Mucosa of stomach (tissue), 1 donor: ENCODE results near the gene DGUOK.

Experiments used
- H3K27me3 ChIP-seq: one replicate; pipeline ENCODE4 v1.7.0; 2013; ENCODE audit warnings: mild to moderate bottlenecking, low read length; ENCODE audit not compliant: control insufficient read depth, insufficient read depth
- H3K36me3 ChIP-seq: one replicate; pipeline ENCODE4 v1.7.0; 2013; ENCODE audit warnings: low read length; ENCODE audit not compliant: control insufficient read depth, insufficient read depth
- H3K4me1 ChIP-seq: one replicate; pipeline ENCODE4 v1.7.0; 2013; ENCODE audit warnings: mild to moderate bottlenecking, low read length; ENCODE audit not compliant: control insufficient read depth, insufficient read depth
- H3K4me3 ChIP-seq: one replicate; pipeline ENCODE4 v1.7.0; 2013; ENCODE audit warnings: low read length
- H3K9ac ChIP-seq: one replicate; pipeline ENCODE4 v1.7.0; 2013; ENCODE audit warnings: mild to moderate bottlenecking, low read length, moderate library complexity
- H3K9me3 ChIP-seq: one replicate; pipeline ENCODE4 v1.7.0; 2013; ENCODE audit warnings: mild to moderate bottlenecking, low read length, moderate library complexity; ENCODE audit not compliant: control insufficient read depth
- donor health status: Pancreatic carcinoma.

The DGUOK gene

GRCh38 chr2:73917696-73918207, 8.9 kb upstream of the DGUOK start:
- H3K9ac ChIP-seq = no peak overlapping the region
- H3K4me1 ChIP-seq = no peaks in the 10 kb centered on the region
- H3K27me3 ChIP-seq = no peaks in the 10 kb centered on the region
- H3K9me3 ChIP-seq = no peaks in the 10 kb centered on the region
- no peaks in the 10 kb centered on the region for H3K36me3 ChIP-seq
- H3K4me3 ChIP-seq = no peak overlapping the region

GRCh38 chr2:73918856-73919255, 7.8 kb upstream of the DGUOK start:
- no peak overlapping the region for H3K9ac ChIP-seq
- no peaks in the 10 kb centered on the region for H3K4me1 ChIP-seq
- no peaks in the 10 kb centered on the region for H3K36me3 ChIP-seq
- no peaks in the 10 kb centered on the region for H3K27me3 ChIP-seq
- H3K9me3 ChIP-seq = no peaks in the 10 kb centered on the region
- no peak overlapping the region for H3K4me3 ChIP-seq

GRCh38 chr2:73919596-73920228, 7.0 kb upstream of the DGUOK start:
- Histone ChIP-seq H3K36me3 (no peaks in the 10 kb centered on the region), H3K4me1 (no peaks in the 10 kb centered on the region), H3K9me3 (no peaks in the 10 kb centered on the region), H3K4me3 (no peak overlapping the region), H3K9ac (no peak overlapping the region), H3K27me3 (no peaks in the 10 kb centered on the region)

GRCh38 chr2:73920577-73921545, 5.8 kb upstream of the DGUOK start:
- H3K4me3 ChIP-seq = no peak overlapping the region
- H3K27me3 ChIP-seq = no peaks in the 10 kb centered on the region
- peaks cover 3% of the 10 kb centered on the region for H3K4me1 ChIP-seq
- no peaks in the 10 kb centered on the region for H3K9me3 ChIP-seq
- H3K9ac ChIP-seq = no peak overlapping the region
- no peaks in the 10 kb centered on the region for H3K36me3 ChIP-seq

GRCh38 chr2:73921581-73921980, 5.1 kb upstream of the DGUOK start:
- Histone ChIP-seq H3K36me3 (no peaks in the 10 kb centered on the region), H3K4me3 (no peak overlapping the region), H3K9ac (no peak overlapping the region), H3K27me3 (no peaks in the 10 kb centered on the region), H3K4me1 (peaks cover 8% of the 10 kb centered on the region), H3K9me3 (no peaks in the 10 kb centered on the region)

GRCh38 chr2:73922681-73923080, 4.0 kb upstream of the DGUOK start:
- Histone ChIP-seq H3K9me3 (no peaks in the 10 kb centered on the region), H3K4me1 (peaks cover 9% of the 10 kb centered on the region), H3K9ac (no peak overlapping the region), H3K27me3 (no peaks in the 10 kb centered on the region), H3K4me3 (no peak overlapping the region), H3K36me3 (no peaks in the 10 kb centered on the region)

- no peaks in the 10 kb centered on the region for H3K9me3 ChIP-seq
- no peak overlapping the region for H3K4me3 ChIP-seq
- H3K27me3 ChIP-seq = no peaks in the 10 kb centered on the region
- peaks cover 20% of the 10 kb centered on the region for H3K4me1 ChIP-seq
- H3K9ac ChIP-seq = no peak overlapping the region
- no peaks in the 10 kb centered on the region for H3K36me3 ChIP-seq
These were observed 1.5 kb upstream of the DGUOK start for GRCh38 chr2:73925033-73925704.

- H3K9ac ChIP-seq = peak overlapping the region; percentile 16
- no peaks in the 10 kb centered on the region for H3K36me3 ChIP-seq
- H3K4me1 ChIP-seq = peaks cover 20% of the 10 kb centered on the region
- H3K27me3 ChIP-seq = no peaks in the 10 kb centered on the region
- no peaks in the 10 kb centered on the region for H3K9me3 ChIP-seq
- peak overlapping the region; percentile 16 for H3K4me3 ChIP-seq
These were observed 707 bp upstream of the DGUOK start for GRCh38 chr2:73925853-73926492.

GRCh38 chr2:73927344-73927743, 664 bp downstream of the DGUOK start:
- no peaks in the 10 kb centered on the region for H3K27me3 ChIP-seq
- peak overlapping the region; percentile 99 for H3K9ac ChIP-seq
- no peaks in the 10 kb centered on the region for H3K9me3 ChIP-seq
- H3K36me3 ChIP-seq = no peaks in the 10 kb centered on the region
- peaks cover 20% of the 10 kb centered on the region for H3K4me1 ChIP-seq
- H3K4me3 ChIP-seq = peak overlapping the region; percentile 99

GRCh38 chr2:73928963-73929347, 2.3 kb downstream of the DGUOK start:
- H3K4me1 ChIP-seq = peaks cover 20% of the 10 kb centered on the region
- H3K9ac ChIP-seq = no peak overlapping the region
- no peaks in the 10 kb centered on the region for H3K36me3 ChIP-seq
- H3K4me3 ChIP-seq = no peak overlapping the region
- H3K27me3 ChIP-seq = no peaks in the 10 kb centered on the region
- no peaks in the 10 kb centered on the region for H3K9me3 ChIP-seq

GRCh38 chr2:73930386-73930785, 3.7 kb downstream of the DGUOK start:
- Histone ChIP-seq H3K4me1 (peaks cover 24% of the 10 kb centered on the region), H3K27me3 (no peaks in the 10 kb centered on the region)

More at GRCh38 chr2:73930386-73930785, 3.7 kb downstream of the DGUOK start:
- no peak overlapping the region for H3K4me3 ChIP-seq
- H3K36me3 ChIP-seq = no peaks in the 10 kb centered on the region
- H3K9me3 ChIP-seq = no peaks in the 10 kb centered on the region
- H3K9ac ChIP-seq = no peak overlapping the region
